Endothelial cell (in vitro differentiated cells): Measurements from ENCODE around the gene APOOL. TPM values are rescaled to one million over a fixed set of nuclear protein-coding genes. Genes with fewer than 3 reads are reported as not detected.

Experiments used
- DNase-seq: peaks from one replicate; pipeline ENCODE4 v3.0.0; 2021; ENCODE audit warnings: low spot score
- H3K27ac Mint-ChIP-seq: one replicate; pipeline ENCODE4 v1.8.0; 2021; ENCODE audit warnings: mixed read lengths, inconsistent platforms; ENCODE audit not compliant: unreplicated experiment
- H3K27me3 Mint-ChIP-seq: one replicate; pipeline ENCODE4 v1.8.0; 2021; ENCODE audit warnings: mild to moderate bottlenecking, moderate library complexity, mixed read lengths, inconsistent platforms; ENCODE audit not compliant: unreplicated experiment
- H3K36me3 Mint-ChIP-seq: one replicate; pipeline ENCODE4 v1.8.0; 2021; ENCODE audit warnings: mild to moderate bottlenecking, low read depth, mixed read lengths, inconsistent platforms; ENCODE audit not compliant: unreplicated experiment
- H3K4me1 Mint-ChIP-seq: one replicate; pipeline ENCODE4 v1.8.0; 2021; ENCODE audit warnings: mild to moderate bottlenecking, mixed read lengths, inconsistent platforms; ENCODE audit not compliant: unreplicated experiment
- H3K4me3 Mint-ChIP-seq: one replicate; pipeline ENCODE4 v1.8.0; 2021; ENCODE audit warnings: mild to moderate bottlenecking, mixed read lengths, inconsistent platforms; ENCODE audit not compliant: unreplicated experiment
- H3K9me3 Mint-ChIP-seq: one replicate; pipeline ENCODE4 v1.8.0; 2021; ENCODE audit warnings: mixed read lengths, inconsistent platforms; ENCODE audit not compliant: unreplicated experiment
- total RNA-seq: library from RNA; stranded (reverse); fragmentation: NEBNext Ultra II Directional; extraction: Animal tissue kit (Norgen Biotek cat#: 25700); gene quantifications from one replicate; pipeline ENCODE4 v1.2.1, GENCODE V29; 2021; ENCODE audit not compliant: unreplicated experiment
- TF ChIP-seq, protein P1 (sequence below): fragments of 200-600 bp; sonication (generic); IDR thresholded peaks from one replicate; pipeline ENCODE4 v1.5.0; 2021; ENCODE audit warnings: antibody characterized with exemption; ENCODE audit not compliant: unreplicated experiment

Gene APOOL
- total RNA-seq, 1 donor from 2014 or later: 15.4 TPM

DNA sequence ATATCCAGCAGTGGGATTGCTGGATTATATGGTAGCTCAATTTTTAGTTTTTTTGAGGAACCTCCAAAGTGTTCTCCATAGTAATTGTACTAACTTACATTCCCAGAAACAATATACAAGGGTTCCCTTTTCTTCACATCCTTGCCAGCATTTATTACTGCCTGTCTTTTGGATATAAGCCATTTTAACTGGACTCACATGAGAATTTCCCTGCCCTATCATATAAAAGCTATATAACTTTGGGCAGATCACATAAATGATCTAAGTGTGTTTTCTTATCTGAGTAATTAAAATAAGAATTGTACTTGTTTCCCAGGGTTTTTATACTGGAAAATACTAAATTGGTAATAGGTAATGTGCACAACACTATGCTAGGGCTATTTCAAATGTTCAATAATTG, 25.4 kb downstream of the APOOL start:
- H3K4me3 Mint-ChIP-seq: no peak overlapping the region
- H3K27me3 Mint-ChIP-seq: no peaks in the 10 kb centered on the region
- no peaks in the 10 kb centered on the region for H3K9me3 Mint-ChIP-seq
- DNase-seq: no peak
- TF ChIP-seq, protein P1, sequence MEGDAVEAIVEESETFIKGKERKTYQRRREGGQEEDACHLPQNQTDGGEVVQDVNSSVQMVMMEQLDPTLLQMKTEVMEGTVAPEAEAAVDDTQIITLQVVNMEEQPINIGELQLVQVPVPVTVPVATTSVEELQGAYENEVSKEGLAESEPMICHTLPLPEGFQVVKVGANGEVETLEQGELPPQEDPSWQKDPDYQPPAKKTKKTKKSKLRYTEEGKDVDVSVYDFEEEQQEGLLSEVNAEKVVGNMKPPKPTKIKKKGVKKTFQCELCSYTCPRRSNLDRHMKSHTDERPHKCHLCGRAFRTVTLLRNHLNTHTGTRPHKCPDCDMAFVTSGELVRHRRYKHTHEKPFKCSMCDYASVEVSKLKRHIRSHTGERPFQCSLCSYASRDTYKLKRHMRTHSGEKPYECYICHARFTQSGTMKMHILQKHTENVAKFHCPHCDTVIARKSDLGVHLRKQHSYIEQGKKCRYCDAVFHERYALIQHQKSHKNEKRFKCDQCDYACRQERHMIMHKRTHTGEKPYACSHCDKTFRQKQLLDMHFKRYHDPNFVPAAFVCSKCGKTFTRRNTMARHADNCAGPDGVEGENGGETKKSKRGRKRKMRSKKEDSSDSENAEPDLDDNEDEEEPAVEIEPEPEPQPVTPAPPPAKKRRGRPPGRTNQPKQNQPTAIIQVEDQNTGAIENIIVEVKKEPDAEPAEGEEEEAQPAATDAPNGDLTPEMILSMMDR: no peak
- no peak overlapping the region for H3K27ac Mint-ChIP-seq
- no peaks in the 10 kb centered on the region for H3K36me3 Mint-ChIP-seq
- no peaks in the 10 kb centered on the region for H3K4me1 Mint-ChIP-seq

DNA sequence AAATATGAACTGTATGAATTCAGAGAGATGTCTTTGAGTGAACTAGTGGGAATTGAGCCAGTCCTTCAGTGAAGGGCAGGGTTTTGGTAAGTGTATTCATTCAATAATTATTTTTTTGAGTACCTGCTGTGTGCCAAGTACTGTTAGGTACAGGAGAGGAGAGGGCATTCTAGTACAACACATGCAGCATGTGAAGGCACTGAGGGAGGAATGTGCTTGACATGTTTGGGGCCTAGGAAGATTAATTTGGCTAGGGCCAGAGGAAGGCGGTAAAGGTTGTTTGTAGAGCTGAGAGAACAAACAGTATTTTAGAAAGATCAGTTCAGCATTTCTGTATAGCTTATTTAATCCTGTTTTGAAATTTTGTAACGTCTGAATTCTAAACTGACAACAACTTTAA, 27.8 kb downstream of the APOOL start:
- Mint-ChIP-seq H3K9me3 (no peaks in the 10 kb centered on the region), H3K4me1 (no peaks in the 10 kb centered on the region), H3K27me3 (no peaks in the 10 kb centered on the region), H3K4me3 (no peak overlapping the region), H3K36me3 (no peaks in the 10 kb centered on the region), H3K27ac (no peak overlapping the region)
- TF ChIP-seq, protein P1: no peak
- DNase-seq: no peak

DNA sequence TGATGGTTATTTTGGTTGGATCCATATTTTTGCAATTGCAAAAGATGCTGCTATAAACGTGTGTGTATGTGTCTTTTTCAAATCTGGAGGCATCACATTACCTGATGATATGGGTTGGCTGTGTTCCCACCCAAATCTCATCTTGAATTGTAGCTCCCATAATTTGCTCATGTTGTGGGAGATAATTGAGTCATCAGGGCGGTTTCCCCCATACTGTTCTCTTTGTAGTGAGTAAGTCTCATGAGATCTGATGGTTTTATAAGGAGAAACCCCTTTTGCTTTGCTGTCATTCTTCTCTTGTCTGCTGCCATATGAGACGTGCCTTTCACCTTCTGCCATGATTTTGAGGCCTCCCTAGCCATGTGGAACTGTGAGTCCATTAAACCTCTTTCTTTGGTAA, 33.4 kb downstream of the APOOL start:
- H3K27me3 Mint-ChIP-seq: no peaks in the 10 kb centered on the region
- TF ChIP-seq, protein P1: no peak
- H3K4me1 Mint-ChIP-seq: no peaks in the 10 kb centered on the region
- no peak overlapping the region for H3K27ac Mint-ChIP-seq
- no peaks in the 10 kb centered on the region for H3K36me3 Mint-ChIP-seq
- DNase-seq: no peak
- H3K4me3 Mint-ChIP-seq: no peak overlapping the region
- H3K9me3 Mint-ChIP-seq: no peaks in the 10 kb centered on the region

DNA sequence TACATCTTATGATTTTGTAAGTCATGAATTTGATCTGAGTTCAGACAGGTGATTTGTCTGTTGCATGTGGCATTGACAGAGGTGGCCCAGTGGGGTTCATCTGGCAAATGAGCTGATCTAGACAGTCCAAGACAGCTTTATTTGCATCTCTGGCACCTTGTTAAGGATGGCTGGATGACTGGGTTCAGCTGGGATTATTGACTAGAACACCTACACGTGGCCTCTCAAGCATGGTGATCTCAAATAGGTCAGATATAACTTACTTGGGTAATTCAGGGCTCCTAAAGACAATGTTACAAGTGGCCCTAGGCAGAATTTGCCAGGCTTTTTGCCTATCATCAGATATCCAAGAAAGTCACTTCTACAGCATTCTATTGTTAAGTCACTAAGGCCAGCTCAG, 48.0 kb downstream of the APOOL start:
- TF ChIP-seq, protein P1: no peak
- Mint-ChIP-seq H3K36me3 (no peaks in the 10 kb centered on the region), H3K4me3 (no peak overlapping the region), H3K9me3 (no peaks in the 10 kb centered on the region), H3K27me3 (no peaks in the 10 kb centered on the region), H3K4me1 (no peaks in the 10 kb centered on the region), H3K27ac (no peak overlapping the region)
- no peak for DNase-seq

DNA sequence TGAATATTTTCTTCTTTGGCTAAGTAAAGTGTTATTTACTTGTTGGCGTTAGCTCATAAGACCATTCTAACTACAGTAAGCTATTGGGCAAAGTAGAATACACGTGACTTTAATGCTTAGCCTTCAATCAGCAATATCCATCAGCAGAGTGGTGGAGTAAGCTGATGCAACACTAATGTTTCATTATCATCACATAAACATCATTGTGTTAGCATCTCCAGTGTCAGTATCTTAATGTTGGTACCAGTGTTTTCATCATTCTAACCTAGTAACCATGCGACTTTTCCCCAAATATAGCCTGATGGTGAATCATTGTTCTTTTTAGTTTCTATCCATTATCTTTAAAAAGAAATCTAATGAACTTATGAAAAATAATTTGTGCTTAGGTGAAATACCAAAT, 48.5 kb downstream of the APOOL start:
- Mint-ChIP-seq H3K4me3 (no peak overlapping the region), H3K4me1 (no peaks in the 10 kb centered on the region), H3K9me3 (no peaks in the 10 kb centered on the region), H3K36me3 (no peaks in the 10 kb centered on the region), H3K27ac (no peak overlapping the region), H3K27me3 (no peaks in the 10 kb centered on the region)
- no peak for DNase-seq
- TF ChIP-seq, protein P1: no peak
